ENCODE results near the gene SURF4.
"Not testable (repeated sequence)": the region's sequence is repeated elsewhere in the genome, so short reads cannot be mapped to it uniquely, and the experiment has no call there.

Gene SURF4

DNA sequence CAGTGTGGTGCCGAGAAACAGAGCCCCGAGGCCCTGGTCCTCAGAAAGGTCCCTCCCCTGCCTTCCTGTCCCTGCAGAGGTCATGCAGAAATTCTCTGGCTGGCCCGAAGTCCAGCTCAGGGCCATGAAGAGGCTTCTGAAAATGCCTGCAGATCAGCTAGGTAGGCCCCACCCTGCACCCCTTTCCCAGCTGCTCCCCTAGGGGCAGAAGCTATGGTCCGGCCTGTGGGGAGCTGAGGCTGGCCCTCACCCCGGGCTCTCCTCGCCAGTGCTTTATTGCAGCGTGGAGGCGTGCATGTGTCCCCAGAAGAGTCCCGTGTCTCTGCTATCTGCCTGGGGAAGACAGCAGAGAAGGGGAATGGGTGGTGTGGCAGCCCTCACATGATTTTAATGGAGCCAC is 22.0 kb upstream of the SURF4 start:
- no peak for DNase-seq (ENCODE audit: low read depth in 2 of 2)

DNA sequence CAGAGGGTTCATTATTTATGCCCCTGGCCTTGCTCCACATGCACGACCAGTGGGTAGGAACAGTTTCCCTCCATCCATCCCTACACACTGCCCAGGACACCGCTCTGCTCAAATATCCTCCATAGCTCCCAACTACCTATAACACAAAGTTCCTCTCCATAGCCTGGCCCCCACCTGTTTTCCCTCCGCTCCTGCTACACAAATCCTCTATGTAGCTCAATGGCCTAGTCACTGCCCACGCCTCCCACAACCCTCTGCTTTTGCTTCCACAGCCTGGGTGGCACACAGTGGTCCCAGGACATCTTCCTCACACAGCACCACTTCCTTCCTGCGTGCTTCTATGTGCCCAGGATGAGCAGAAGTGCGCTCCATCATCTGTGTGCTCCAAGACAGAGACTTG is 21.5 kb upstream of the SURF4 start:
- DNase-seq (ENCODE audit: low read depth in 2 of 2): no peak

DNA sequence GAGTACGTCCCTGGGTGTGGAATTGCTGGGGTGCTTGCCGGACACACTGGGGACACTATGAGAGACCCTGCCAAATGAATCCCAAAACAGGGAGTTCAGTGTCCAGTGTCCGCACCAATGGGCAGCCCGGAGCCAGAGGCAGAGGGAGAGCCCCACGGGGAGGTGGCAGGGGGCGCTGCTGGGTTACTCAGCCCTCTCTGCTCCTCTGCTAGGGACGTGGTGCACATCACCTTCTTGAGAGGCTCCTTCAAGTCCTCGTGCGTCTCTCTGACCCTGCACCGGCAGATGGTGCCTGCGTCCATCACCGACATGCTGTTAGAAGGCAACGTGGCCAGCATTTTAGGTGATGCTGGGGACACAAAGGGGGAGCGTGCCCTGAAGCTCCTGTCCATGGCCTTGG is 21.1 kb upstream of the SURF4 start:
- no peak for DNase-seq (ENCODE audit: low read depth in 2 of 2)

DNA sequence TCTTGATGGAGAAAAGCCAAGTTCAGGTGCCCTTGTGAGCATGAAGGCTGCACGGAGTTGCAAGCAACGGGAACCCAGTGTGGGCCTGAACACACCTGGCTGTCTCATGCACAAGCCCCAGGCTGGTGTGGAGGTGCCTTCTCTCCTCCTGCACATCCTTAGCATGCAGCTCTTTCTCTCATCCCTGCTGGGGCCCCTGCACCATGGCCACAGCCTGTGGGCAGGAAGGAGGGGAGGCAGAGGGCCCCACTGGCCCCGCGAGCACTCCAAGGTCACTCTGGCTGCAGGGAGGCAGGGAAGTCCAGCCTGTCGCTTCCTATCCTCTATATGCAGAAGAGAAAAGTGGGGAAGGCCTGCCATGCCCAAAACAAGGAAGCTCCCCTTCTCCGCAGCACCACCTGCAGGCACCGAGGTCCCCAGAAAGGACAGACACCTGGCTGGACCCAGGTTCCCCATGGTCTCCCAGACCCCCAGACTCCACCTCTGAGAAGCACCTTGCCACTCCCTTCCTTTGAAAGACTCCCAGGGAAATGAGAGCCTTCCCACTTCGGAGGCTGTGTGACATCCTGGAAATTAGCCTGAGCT is 18.9 kb upstream of the SURF4 start:
- DNase-seq (ENCODE audit: low read depth in 2 of 2): no peak

DNA sequence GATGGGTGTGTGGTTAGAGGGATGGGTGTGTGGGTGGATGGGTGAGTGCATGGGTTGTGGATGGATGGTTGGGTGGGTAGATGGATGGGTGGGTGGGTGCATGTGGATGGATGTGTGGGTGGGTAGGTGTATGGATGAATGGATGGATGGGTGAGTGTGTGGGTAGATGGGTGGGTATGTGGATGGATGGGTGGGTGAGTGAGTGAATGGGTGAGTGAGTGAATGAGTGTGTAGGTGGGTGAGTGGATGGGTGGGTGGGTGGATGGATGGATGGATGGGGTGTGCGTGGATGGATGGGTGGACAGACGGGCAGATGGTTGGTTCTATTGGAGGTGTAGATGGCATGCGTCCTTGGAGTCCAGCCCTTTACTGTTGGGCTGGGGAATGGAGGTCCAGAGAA is 17.5 kb upstream of the SURF4 start:
- DNase-seq (ENCODE audit: low read depth in 2 of 2): no peak

DNA sequence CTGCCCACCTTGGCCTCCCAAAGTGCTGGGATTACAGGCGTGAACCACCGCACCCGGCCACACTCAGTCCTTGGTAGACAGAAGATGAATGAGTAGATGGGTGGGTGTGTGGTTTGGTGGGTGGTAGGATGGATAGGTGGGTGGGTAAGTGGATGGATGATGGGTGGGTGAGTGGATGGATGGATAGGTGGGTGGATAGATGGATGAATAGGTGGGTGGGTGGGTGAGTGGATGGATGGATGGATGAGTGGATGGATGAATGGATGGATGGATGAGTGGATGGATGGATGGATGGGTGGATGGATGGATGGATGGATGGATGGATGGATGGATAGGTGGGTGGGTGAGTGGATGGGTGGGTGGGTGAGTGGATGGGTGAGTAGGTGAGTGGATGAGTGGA is 16.4 kb upstream of the SURF4 start:
- DNase-seq (ENCODE audit: low read depth in 2 of 2): not testable (repeated sequence)

DNA sequence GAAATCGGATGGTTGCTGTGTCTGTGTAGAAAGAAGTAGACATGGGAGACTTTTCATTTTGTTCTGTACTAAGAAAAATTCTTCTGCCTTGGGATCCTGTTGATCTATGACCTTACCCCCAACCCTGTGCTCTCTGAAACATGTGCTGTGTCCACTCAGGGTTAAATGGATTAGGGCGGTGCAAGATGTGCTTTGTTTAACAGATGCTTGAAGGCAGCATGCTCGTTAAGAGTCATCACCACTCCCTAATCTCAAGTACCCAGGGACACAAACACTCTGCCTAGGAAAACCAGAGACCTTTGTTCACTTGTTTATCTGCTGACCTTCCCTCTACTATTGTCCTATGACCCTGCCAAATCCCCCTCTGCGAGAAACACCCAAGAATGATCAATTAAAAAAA is 15.6 kb upstream of the SURF4 start:
- DNase-seq (ENCODE audit: low read depth in 2 of 2): not testable (repeated sequence)

DNA sequence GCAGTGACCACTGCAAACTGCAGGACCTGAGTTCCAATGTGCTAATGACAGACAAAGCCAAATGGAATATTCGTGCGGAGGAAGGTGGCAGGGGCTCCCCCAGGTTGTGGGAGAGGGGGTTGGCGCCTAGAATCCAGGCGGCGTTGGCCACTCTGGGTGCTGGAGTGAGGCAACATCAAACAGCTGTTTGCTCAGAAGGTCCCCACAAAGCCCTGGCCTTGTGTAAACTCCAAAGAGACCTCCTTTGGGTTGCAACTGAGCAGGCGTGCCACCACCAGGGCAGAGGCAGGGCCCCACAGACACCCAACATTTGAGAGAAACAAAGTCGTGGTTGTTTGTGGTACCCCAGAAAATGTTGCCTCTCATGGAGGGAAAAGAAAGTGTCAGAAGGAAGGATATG is 14.9 kb upstream of the SURF4 start:
- DNase-seq (ENCODE audit: low read depth in 2 of 2): no peak

DNA sequence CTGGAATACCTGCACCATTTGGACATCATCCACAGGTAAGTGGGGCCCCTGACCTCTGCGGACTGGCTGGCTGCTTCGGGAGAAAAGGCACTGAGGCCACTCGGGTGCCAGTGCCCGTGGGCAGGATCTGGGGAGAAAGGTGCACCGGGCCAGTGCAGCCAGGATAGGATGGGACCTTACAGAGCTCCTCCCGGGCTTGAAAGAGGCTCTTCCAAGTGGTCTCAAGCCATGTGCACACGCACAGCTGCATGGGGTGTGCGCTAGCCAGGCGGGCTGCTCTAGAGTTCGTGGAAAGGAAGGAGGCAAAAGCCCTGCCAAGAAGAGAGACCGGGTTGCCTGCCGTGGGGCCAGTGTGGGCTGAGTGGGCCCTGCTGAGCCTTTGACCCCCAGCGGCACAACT is 13.7 kb upstream of the SURF4 start:
- no peak for DNase-seq (ENCODE audit: low read depth in 2 of 2)

DNA sequence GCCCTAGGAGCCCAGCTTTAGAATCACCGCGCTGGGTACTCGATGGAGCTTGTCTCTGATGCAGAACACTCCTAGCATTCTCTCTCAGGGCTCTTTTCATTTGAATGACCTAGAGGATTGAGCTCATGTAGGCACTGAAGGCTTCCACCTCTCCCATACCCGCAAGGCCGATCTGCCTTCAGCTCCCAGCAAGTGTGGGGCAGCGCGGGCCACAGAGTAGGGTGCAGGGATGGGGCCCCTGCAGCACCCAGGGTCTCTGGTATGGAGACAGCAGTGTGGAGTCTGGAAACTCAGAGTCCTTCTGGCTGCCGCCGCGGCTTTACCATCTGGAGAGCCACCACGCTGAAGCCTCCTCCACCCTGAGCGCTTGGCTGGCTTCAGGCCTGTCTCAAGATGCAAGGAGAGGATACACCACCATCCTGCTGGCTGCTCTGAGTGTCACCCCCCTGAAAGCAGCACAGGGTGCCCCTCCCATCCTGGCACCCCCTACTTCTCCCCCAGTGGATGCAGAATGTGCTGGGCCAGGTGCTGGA is 13.2 kb upstream of the SURF4 start:
- DNase-seq (ENCODE audit: low read depth in 2 of 2): no peak

DNA sequence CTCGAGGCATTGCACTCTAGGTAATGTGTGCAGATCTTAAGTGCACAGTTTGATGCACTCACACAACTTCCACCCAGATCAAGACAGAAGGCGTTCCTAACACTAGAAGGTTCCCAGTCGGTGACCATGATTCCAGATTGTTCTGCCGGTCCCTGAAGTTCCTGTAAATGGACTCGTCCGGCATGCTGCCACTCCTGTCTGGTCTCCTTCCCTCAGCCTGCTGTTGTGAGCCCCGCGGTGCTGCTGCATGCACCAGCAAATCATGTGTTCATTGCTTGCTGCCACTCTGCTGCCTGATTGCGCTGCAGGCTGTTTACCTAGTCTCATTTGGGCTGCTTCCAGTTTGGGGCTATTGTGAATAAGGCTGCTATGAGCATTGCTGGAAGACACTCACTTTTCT is 11.8 kb upstream of the SURF4 start:
- DNase-seq (ENCODE audit: low read depth in 2 of 2): no peak

DNA sequence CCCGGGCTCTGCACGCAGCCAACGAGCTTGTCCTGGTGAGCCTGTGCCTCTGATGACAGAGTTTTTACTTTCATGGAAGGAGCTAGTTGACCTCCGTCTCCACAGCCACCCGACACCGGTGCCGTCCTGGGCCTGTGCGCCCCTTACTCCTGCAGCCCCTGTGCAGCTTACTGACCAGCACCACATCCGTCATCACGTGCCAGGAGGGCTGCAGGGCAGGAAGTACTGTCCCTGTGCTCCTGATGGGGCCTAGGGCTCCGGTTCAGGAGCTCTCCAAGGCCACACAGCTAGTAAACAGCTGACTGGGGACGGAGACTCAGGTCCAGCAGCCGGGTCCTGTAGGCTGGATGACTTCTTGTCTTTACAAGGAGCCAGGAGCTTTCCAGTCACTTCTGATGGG is 10.5 kb upstream of the SURF4 start:
- DNase-seq (ENCODE audit: low read depth in 2 of 2): no peak

DNA sequence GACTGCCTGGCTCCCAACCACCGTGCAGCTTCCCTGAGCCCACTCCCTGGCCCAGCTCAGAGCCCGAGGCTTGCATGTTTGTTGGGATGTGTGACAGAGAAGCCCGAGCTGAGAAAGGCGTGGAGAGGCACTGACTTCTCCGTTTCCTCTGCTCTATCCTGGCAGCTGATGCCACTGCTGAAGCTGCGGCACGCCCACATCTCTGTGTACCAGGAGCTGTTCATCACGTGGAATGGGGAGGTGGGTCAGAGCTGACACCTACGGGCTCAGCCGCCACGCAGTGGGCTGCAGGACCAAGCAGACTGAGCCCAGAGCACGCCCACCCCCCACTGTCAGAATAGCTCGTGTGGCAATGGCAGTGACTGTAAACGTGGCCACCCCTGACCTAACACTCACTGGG is 9.6 kb upstream of the SURF4 start:
- no peak for DNase-seq (ENCODE audit: low read depth in 2 of 2)

DNA sequence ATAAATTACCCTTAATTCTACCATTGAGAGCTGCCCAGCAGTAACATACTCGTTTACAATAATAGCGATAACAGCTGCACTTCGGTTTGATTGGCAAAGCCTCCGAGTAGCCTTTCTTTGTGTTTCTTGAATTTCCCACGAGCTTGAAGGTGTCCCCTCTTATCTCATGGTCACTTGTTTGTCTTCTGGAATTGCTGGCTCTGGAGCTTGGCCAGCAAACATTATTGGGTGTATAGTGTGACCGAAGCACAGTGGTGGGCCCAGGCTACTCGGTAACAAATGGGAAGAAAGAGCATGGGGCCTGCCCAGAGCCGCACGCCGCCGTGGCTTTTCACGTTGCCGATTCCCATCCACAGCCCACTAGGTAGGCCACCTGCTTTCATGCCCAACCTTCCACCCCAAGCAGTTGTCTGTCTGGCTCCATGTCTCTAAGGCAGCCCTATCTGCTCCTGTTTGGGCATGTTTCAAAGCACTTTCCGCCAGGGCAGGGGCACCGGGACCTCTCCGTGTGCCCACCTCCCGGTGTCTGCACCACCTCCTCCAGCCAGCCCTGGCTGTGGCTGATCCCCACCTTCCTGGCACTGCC is 9.0 kb upstream of the SURF4 start:
- DNase-seq (ENCODE audit: low read depth in 2 of 2): no peak

DNA sequence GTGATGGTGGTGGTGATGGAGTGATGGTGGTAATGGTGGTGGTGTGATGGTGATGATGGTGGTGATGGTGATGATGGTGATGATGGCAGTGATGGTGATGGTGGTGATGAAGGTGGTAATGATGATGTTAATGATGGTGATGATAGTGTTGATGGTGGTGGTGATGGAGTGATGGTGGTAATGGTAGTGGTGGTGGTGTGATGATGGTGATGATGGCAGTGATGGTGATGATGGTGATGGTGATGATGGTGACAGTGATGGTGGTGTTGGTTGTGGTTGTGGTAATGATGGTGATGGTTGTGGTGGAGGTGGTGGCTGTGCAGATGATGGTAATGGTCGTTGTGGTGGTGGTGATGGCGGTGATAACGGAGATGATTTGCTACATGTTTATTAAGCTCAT is 7.6 kb upstream of the SURF4 start:
- DNase-seq (ENCODE audit: low read depth in 2 of 2): no peak

DNA sequence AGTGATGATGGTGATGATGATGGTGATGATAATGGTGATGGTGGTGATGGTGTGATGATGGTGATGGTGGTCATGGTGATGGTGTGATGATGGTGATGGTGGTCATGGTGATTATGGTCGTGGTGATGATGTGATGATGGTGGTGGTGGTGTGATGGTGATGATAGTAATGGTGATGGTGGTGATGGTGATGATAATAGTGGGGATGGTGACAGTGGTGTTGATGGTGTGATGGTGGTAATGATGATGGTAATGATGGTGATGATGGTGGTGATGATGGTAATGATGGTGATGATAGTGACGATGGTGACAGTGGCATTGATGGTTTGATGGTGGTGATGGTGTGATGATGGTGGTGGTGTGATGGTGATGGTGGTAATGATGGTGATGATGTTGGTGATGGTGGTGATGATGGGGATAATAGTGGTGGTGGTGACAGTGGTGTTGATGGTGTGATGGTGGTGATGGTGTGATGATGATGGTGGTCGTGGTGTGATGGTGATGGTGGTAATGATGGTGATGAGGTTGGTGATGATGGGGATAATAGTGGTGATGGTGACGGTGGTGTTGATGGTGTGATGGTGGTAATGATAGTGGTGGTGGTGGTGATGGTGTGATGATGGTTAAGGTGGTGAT is 6.8 kb upstream of the SURF4 start:
- DNase-seq (ENCODE audit: low read depth in 2 of 2): no peak

DNA sequence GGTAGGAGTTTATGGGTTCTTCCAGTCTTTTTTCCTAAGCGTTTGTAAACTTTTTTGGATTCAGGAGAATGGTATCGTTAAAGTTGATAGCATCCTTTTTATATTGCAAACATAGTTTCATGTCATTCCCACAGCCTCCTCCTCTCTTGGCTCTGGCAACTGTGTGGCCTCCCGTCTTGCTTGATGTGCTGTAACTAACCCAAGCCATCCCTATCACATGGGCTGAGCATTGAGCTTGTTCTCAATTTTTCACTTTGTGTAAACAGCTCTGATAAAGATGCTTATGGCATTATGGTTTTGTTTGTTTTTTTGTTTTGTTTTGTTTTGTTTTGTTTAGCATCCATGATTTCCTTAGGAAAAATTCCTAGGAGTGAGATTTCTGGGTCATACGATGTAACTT is 4.9 kb upstream of the SURF4 start:
- DNase-seq (ENCODE audit: low read depth in 2 of 2): no peak

DNA sequence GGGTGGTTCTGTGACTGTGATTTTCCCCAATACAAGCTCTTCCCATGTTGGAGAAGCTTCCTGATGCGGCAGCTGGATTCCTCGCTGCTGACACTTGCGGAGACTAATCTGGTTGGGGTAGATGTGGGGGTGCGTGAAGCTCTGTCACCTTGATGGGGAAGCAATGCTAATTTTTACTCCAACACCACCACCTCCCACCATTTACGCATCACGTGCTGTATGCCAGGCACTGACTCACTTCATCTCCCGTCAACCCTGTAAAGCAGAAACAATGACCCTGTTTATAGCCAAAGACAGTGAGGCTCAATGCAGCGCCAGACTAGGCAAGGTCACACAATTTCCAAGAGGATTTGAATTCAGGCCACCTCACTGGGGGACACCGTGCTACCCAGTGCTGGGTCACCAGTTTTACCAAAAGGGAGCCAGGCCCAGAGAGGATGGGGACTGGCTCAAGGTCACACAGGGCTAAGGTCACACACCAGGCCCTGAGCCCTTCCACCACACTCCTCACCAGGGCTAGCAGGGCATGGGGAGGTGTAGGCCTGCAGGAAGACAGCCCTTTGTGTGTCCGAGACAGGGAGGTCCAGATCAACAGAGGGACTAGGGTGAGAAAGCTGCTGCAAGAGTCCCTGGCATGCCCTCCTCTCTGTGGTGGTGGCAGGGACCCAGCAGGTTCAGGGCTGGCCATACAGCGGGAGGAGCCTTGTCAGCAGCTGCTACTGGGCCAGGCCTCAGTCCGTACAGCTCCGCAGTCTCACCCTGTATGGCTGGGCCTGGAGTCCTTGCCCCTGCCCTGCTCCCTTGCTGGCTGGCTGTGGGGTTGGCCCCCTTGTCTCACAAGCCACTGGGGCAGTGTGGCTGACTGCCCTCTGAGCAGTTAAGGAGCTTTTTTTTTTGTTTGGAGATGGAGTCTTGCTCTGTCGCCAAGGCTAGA is 3.6 kb upstream of the SURF4 start:
- DNase-seq (ENCODE audit: low read depth in 2 of 2): no peak

DNA sequence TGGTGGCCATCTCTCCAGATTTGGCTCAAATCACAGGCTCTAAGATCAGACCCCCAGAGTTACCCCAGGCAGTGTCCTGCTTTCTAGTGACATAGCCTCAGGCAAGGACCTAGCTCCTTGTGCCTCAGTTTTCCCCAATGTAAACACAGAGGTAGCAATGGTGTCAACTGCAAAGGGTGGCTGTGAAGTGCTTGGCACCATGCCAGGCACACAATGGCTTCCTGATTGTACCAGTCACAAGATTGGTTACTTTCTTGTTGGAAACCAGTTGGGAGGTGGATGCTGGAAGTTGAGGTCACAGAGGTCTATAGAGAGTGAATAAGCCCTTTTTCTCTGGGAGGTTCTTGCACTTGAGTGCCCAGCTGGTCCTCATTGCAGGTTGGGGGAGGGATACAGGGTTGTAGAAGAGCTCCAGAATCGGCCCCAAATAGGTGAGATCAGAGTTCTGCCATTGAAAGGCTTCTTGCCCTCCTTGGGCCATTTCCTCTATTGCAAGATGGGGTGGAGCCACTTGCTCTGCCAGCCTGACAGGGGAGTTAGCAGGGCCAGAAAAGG is 2.6 kb upstream of the SURF4 start:
- no peak for DNase-seq (ENCODE audit: low read depth in 2 of 2)

DNA sequence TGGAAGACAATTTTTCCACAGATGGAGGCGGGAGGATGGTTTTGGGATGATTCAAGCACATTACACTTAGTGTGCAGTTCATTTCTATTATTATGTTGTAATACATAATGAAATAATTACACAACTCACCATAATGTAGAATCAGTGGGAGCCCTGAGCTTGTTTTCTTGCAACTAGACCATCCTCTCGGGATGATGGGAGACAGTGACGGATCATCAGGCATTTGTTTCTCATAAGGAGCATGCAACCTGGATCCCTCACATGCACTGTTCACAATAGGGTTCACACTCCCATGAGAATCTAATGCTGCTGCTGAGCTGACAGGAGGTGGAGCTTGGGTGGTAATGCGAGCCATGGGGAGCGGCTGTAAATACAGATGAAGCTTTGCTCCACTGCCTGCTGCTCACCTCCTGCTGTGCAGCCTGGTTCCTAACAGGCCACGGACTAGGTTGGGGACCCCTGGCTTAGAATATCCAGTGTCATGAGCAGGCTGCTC is 1.9 kb upstream of the SURF4 start:
- DNase-seq (ENCODE audit: low read depth in 2 of 2): no peak

DNA sequence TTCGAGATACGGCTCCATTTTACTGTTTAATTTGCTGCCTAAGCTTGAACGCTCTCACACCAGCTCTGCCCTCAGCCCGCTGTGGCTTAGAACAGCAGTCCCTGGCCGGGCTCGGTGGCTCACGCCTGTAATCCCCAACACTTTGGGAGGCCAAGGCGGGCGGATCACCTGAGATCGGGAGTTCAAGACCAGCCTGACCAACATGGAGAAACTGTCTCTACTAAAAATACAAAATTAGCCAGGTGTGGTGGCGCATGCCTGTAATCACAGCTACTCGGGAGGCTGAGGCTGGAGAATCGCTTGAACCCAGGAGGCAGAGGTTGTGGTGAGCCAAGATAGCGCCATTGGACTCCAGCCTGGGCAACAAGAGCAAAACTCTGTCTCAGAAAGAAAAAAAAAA is 1.4 kb upstream of the SURF4 start:
- not testable (repeated sequence) for DNase-seq (ENCODE audit: low read depth in 2 of 2)

Measured in stimulated activated CD4-positive, alpha-beta T cell treated with anti-CD3 and anti-CD28 coated beads, Interleukin-1b, Interleukin-23, amount 100 ng/mL, for 1 hour (primary cell).